Fibroblast of pulmonary artery (primary cell): ENCODE results near the gene LMAN1.

Experiments
- DNase-seq: peaks from one replicate; pipeline ENCODE4 v3.0.0-alpha.2; 2010; ENCODE audit warnings: low read depth
- H3K4me3 ChIP-seq: replicated peaks from 2 replicates; pipeline ENCODE4 v1.5.1; 2011; ENCODE audit warnings: low read depth, mild to moderate bottlenecking, control low read depth, low read length, moderate library complexity
- TF ChIP-seq, protein P1 (sequence below): IDR thresholded peaks from 2 replicates; pipeline ENCODE4 v1.5.1; 2011; ENCODE audit warnings: mild to moderate bottlenecking, control low read depth, low read length, inconsistent platforms; ENCODE audit errors: missing control alignments

Gene LMAN1

DNA sequence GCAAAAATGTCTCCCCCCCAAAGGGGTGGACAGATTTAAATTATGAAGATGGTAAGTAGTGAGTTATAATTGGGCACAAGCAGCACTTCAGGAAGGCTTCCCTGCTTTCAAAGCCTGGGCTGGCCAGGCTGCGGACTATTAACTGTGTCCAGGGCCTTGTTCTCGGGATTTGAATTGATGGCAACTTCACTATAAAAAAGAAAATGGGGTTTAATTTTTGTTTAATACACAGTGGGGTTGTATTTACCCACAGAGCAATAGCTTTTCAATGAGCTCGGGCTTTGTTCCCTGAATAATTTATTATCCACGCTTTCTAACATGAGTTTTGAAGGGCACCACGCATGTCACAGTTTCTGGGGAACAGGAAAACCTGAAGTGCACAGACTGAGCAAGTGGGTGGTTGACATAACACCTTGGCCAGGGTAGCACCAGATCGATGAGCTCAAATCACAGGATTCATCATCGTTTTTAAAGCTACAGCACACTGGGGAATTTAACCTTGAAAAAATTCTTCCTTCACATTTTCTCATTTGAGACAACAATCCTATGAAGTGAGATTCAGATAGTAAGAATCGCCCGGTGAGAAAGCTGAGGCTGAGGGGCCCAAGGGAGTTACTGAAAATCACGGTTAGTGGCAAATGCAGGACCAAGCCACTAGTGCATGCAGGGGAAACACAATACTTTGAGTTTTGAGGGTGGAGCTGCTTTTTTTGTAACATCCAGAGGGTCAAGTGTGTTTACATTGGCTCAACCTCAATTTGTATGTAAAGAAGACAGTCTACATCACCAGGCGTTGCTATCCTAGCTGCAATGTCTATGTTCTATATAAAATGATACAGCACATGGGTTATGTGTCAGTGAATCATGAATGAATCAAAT, 28.9 kb upstream of the LMAN1 start:
- H3K4me3 ChIP-seq: no peak overlapping the region
- DNase-seq: no peak
- TF ChIP-seq, protein P1, sequence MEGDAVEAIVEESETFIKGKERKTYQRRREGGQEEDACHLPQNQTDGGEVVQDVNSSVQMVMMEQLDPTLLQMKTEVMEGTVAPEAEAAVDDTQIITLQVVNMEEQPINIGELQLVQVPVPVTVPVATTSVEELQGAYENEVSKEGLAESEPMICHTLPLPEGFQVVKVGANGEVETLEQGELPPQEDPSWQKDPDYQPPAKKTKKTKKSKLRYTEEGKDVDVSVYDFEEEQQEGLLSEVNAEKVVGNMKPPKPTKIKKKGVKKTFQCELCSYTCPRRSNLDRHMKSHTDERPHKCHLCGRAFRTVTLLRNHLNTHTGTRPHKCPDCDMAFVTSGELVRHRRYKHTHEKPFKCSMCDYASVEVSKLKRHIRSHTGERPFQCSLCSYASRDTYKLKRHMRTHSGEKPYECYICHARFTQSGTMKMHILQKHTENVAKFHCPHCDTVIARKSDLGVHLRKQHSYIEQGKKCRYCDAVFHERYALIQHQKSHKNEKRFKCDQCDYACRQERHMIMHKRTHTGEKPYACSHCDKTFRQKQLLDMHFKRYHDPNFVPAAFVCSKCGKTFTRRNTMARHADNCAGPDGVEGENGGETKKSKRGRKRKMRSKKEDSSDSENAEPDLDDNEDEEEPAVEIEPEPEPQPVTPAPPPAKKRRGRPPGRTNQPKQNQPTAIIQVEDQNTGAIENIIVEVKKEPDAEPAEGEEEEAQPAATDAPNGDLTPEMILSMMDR: no peak

DNA sequence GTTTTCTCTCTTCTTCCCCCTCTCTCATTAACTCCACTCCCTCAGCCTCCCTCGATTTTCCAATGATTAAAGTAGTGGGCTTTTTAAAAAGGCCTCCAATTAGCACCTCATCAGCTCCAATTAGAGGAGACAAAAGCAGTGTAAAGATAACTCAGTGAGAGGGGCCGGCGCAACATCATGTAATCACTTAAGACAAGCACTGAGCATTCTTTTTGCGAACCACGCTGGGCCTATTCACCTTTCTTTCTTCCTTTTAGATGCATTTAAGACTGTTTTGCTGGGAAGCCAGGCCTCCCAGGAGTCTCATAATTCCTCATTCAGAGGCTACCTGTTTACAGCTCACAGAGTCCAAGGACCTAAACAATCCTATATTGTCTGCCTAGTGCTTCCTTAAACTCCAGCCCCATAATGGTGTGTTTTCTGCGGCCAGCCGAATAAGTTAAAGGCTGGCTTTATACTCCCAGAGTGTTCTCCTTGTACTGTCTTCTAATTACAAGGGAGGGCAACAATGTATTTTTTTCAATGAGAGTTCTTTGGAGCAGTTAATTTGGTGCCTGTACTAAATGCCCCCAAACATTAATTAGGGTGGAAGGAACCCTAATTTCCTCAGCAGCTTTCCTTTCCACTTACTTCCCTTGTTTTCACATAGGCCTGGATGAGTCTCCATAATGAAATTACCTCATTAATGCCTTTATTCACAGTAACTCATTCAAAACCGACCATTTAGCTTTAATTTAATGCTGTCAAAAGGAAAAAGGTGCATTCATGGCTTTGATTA, 28.0 kb upstream of the LMAN1 start:
- DNase-seq: no peak
- TF ChIP-seq, protein P1: no peak
- no peak overlapping the region for H3K4me3 ChIP-seq

DNA sequence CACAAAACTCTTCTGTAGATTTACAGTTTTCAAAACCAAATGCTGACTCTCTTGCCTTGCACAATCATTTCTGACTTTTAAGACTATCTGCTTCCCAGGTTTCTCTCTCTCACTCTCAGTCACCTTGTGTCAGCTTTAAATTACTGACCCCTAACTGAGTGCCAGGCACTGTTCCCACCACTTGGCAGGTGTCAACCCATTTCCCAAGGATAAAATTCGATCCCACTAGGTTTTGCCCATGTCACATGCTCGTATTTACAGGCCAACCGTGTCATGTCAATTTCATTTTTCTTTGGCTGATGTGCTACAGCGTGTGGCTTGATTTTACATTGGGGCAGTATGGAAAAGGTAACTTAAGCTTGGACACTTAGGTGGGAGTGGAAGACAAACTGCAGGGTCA, 26.1 kb upstream of the LMAN1 start:
- no peak for DNase-seq
- TF ChIP-seq, protein P1: no peak
- H3K4me3 ChIP-seq: no peak overlapping the region

DNA sequence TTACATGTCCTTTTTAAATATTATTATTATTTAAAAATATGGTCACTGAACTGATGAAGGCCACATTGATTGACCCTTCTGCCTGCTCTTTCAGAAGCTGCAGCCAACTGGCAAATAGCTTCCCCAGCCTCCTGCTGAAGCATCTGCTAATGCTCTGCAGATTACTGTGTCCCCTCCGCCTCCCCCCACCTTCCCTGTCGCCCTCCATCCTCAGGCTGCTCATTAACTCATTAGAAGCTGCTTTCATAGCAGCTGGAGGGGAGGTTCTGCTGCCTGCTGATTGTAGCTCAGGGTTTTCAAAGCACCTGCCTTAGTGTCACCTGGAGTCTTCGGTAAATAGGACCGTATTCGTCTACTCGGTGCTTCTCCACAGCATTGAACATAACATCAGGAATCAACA, 24.8 kb upstream of the LMAN1 start:
- no peak overlapping the region for H3K4me3 ChIP-seq
- TF ChIP-seq, protein P1: no peak
- no peak for DNase-seq

DNA sequence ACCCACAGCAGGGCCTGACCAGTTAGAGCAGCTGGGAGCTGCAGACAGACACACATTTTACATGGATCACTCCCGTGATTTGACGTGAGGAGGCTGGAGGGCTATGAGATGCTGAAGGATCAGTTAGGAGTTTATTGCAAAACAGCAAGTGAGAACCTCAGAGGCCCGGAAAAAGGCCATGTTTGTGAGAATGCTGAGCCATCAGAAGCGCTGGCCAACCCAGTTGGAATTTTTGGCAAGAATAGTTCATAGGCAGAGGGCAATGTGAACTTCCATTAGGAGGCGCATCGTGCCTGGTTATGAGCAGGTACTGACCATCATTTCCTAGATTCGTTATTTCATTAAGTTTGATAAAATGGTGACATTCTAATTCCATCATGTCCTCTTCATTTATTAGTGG, 23.3 kb upstream of the LMAN1 start:
- TF ChIP-seq, protein P1: no peak
- H3K4me3 ChIP-seq: no peak overlapping the region
- no peak for DNase-seq

DNA sequence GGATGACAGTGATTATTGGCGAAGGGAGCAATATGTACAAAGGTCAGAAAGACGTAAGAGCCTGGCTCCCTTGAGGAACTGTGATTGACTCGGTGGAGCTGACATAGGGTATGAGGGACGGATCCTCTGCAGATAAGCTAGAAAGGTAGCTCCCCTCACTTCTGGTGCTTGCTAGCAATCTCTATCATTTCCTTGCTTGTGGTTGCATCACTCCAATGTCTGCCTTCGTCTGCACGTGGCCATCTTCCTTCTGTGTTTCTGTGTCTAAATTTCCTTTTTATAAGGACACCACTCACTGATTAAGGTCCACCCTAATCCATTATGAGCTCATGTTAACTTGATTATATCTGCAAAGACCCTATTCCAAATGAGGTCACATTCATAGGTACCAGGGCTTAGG, 22.9 kb upstream of the LMAN1 start:
- H3K4me3 ChIP-seq: no peak overlapping the region
- TF ChIP-seq, protein P1: no peak
- no peak for DNase-seq

DNA sequence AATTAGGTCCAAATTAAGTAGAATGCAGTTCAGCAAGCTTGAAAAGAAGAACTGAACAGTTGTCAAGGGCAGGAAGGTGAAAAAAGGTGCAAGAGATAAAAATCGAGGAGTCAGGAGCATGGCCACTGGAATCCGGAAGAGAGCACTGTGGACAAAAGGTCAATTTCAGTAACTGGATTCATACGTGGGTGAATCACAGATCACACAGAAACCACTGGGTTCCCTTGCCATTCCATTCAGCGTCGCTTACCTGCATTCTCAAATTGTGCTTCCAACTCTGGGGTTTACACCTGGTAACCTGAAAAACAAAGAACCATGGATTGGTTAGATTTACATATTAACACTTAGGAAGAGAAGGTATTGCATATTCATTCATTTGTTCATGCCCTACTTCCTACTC, 21.6 kb upstream of the LMAN1 start:
- no peak for DNase-seq
- TF ChIP-seq, protein P1: no peak
- H3K4me3 ChIP-seq: no peak overlapping the region
